ENCODE measurements around the gene GPR55.

Gene GPR55

GRCh38 chr2:230866756-230867523 lies 58.1 kb downstream of the GPR55 start:
- no peak for TF ChIP-seq CTCF (conservative IDR thresholded peaks at IDR 0.05)
- H3K27ac ChIP-seq: no peak overlapping the region

GRCh38 chr2:230865766-230866755 lies 59.0 kb downstream of the GPR55 start:
- H3K27ac ChIP-seq: no peak overlapping the region
- TF ChIP-seq CTCF (conservative IDR thresholded peaks at IDR 0.05): no peak

GRCh38 chr2:230865307-230865765 lies 59.7 kb downstream of the GPR55 start:
- H3K27ac ChIP-seq: peak overlapping the region; percentile 68; the same call in 1 of the 2 replicates

GRCh38 chr2:230864605-230865306 lies 60.3 kb downstream of the GPR55 start, which contains the start of gene ITM2C:
ITM2C (plus strand) TSS chr2:230864942; CDS start chr2:230865026, 84 bp downstream.
- H3K27ac ChIP-seq: peak within 1 kb of the TSS; percentile 68; the same call in 1 of the 2 replicates

More at GRCh38 chr2:230865307-230865765, 59.7 kb downstream of the GPR55 start:
- TF ChIP-seq CTCF (conservative IDR thresholded peaks at IDR 0.05): no peak

GRCh38 chr2:230864122-230864604 lies 60.9 kb downstream of the GPR55 start:
- no peak for TF ChIP-seq CTCF (conservative IDR thresholded peaks at IDR 0.05)
- peak overlapping the region; percentile 68; the same call in 1 of the 2 replicates for H3K27ac ChIP-seq

More at GRCh38 chr2:230864605-230865306, 60.3 kb downstream of the GPR55 start, which contains the start of gene ITM2C:
- peak; percentile 86 for TF ChIP-seq CTCF (conservative IDR thresholded peaks at IDR 0.05)

GRCh38 chr2:230863442-230864121 lies 61.5 kb downstream of the GPR55 start:
- no peak for TF ChIP-seq CTCF (conservative IDR thresholded peaks at IDR 0.05)
- H3K27ac ChIP-seq: no peak overlapping the region; the same call in 1 of the 2 replicates
